SK-N-SH (cell line): ENCODE results near the gene RNF144B. TPM values are rescaled to one million over a fixed set of nuclear protein-coding genes. Genes with fewer than 3 reads are reported as not detected.
A peak's percentile ranks its signal among the peaks of the same experiment; 100 is the strongest.

ENCODE experiments used
- CTCF ChIA-PET: fragments of 300-600, 350-600 bp; formaldehyde crosslinking; extraction: SDS; loops from one replicate; lab custom pipeline; 2021; lab: Yijun Ruan, JAX
- POLR2A ChIA-PET: fragments of 350-600 bp; sonication (Branson Sonifier 250); formaldehyde crosslinking; extraction: SDS; loops from one replicate; lab custom pipeline; 2020; ENCODE audit warnings: antibody characterized with exemption, inconsistent platforms; lab: Yijun Ruan, JAX
- DNase-seq: peaks from one replicate; pipeline ENCODE4 v3.0.0; 2012
- H2AFZ ChIP-seq: fragments of 200-600 bp; sonication (generic); 2 replicates; pipeline ENCODE4 v1.8.1; 2016; ENCODE audit warnings: antibody characterized with exemption, mild to moderate bottlenecking, low read depth
- H3F3A ChIP-seq: fragments of 200-600 bp; sonication (generic); replicated peaks from 2 replicates; pipeline ENCODE3; 2016; ENCODE audit warnings: antibody characterized with exemption, mild to moderate bottlenecking; ENCODE audit not compliant: insufficient read depth
- H3K27ac ChIP-seq, 2 experiments: fragments of 200-500 bp in 1 of 2; fragments of 200-600 bp in 1 of 2; sonication (Bioruptor generic) in 1 of 2; sonication (generic), shearing (Covaris generic) in 1 of 2; 2 replicates each; pipeline versions ENCODE4 v1.5.1 to v1.6.1; 2014 to 2016; ENCODE audit warnings: low read depth in 2 of 2, inconsistent platforms in 1 of 2, low read length in 1 of 2, mild to moderate bottlenecking in 1 of 2, mixed read lengths in 1 of 2
- H3K27me3 ChIP-seq: fragments of 200-600 bp; sonication (generic), shearing (Covaris generic); 2 replicates; pipeline ENCODE4 v1.6.1; 2016; ENCODE audit warnings: mixed run types; ENCODE audit not compliant: insufficient read depth
- H3K36me3 ChIP-seq, 2 experiments: fragments of 200-500 bp in 1 of 2; fragments of 200-600 bp in 1 of 2; sonication (Bioruptor generic) in 1 of 2; sonication (generic) in 1 of 2; replicated peaks in 1 of 2; 2 replicates each; pipeline versions ENCODE3 to v1.5.1; 2014 to 2016; ENCODE audit warnings: low read length in 1 of 2, mild to moderate bottlenecking in 1 of 2; ENCODE audit not compliant: insufficient read depth in 2 of 2, control insufficient read depth in 1 of 2
- H3K4me1 ChIP-seq, 2 experiments: fragments of 200-500 bp in 1 of 2; fragments of 200-600 bp in 1 of 2; sonication (Bioruptor generic) in 1 of 2; sonication (generic), shearing (Covaris generic) in 1 of 2; 2 replicates each; pipeline versions ENCODE4 v1.5.1 to v1.6.1; 2014 to 2016; ENCODE audit warnings: low read depth in 1 of 2, low read length in 1 of 2, mixed run types in 1 of 2; ENCODE audit not compliant: insufficient read depth in 2 of 2, control insufficient read depth in 1 of 2
- H3K4me2 ChIP-seq: fragments of 200-600 bp; sonication (generic), shearing (Covaris generic); 2 replicates; pipeline ENCODE4 v1.6.1; 2017; ENCODE audit warnings: mixed run types
- H3K4me3 ChIP-seq, 2 experiments: fragments of 200-500 bp in 1 of 2; fragments of 200-600 bp in 1 of 2; sonication (Bioruptor generic) in 1 of 2; sonication (generic), shearing (Covaris generic) in 1 of 2; 2 replicates each; pipeline versions ENCODE4 v1.5.1 to v1.8.1; 2014 to 2016; ENCODE audit warnings: low read depth in 2 of 2, inconsistent platforms in 1 of 2, low read length in 1 of 2, mild to moderate bottlenecking in 1 of 2, mixed read lengths in 1 of 2, moderate library complexity in 1 of 2
- H3K79me2 ChIP-seq: fragments of 200-600 bp; sonication (generic); 2 replicates; pipeline ENCODE4 v1.8.1; 2017; ENCODE audit warnings: mild to moderate bottlenecking; ENCODE audit not compliant: insufficient read depth
- H3K9ac ChIP-seq: fragments of 200-600 bp; sonication (generic); 2 replicates; pipeline ENCODE4 v1.6.1; 2017; ENCODE audit warnings: mixed run types
- H3K9me2 ChIP-seq: fragments of 200-600 bp; sonication (generic); 2 replicates; pipeline ENCODE4 v1.6.1; 2017; ENCODE audit warnings: mixed run types
- H3K9me3 ChIP-seq: fragments of 200-600 bp; sonication (generic); 2 replicates; pipeline ENCODE4 v1.6.1; 2017; ENCODE audit warnings: mixed run types, mild to moderate bottlenecking, moderate library complexity
- H4K20me1 ChIP-seq: fragments of 200-600 bp; sonication (generic); 2 replicates; pipeline ENCODE4 v1.6.1; 2017; ENCODE audit warnings: mild to moderate bottlenecking, mixed run types; ENCODE audit not compliant: insufficient read depth
- ELF1 ChIP-seq: IDR thresholded peaks from 2 replicates; pipeline ENCODE4 v1.4.0; 2012
- EZH2phosphoT487 ChIP-seq: fragments of 200-600 bp; sonication (generic); IDR thresholded peaks from 2 replicates; pipeline ENCODE4 v1.6.1; 2017; ENCODE audit warnings: low read depth, mixed run types, mild to moderate bottlenecking, antibody characterized with exemption, moderate library complexity, borderline replicate concordance
- FOSL2 ChIP-seq: IDR thresholded peaks from 2 replicates; pipeline ENCODE4 v1.4.0; 2012; ENCODE audit warnings: low read depth, mild to moderate bottlenecking, moderate library complexity, borderline replicate concordance
- FOXJ3 ChIP-seq: sonication (generic); formaldehyde crosslinking; IDR thresholded peaks from 2 replicates; pipeline ENCODE4 v1.5.1; 2020; ENCODE audit warnings: mild to moderate bottlenecking, missing genetic modification reagents
- GABPA ChIP-seq: IDR thresholded peaks from 2 replicates; pipeline ENCODE4 v1.4.0; 2012; ENCODE audit warnings: low read depth, mild to moderate bottlenecking
- GATA2 ChIP-seq: sonication (generic); formaldehyde crosslinking; IDR thresholded peaks from 2 replicates; pipeline ENCODE4 v1.5.0; 2020; ENCODE audit warnings: mild to moderate bottlenecking, missing genetic modification reagents
- JUND ChIP-seq: IDR thresholded peaks from 2 replicates; pipeline ENCODE4 v1.4.0; 2012
- MEF2A ChIP-seq: IDR thresholded peaks from 2 replicates; pipeline ENCODE4 v1.4.0; 2012; ENCODE audit warnings: low read depth, borderline replicate concordance
- MXI1 ChIP-seq: IDR thresholded peaks from 2 replicates; pipeline ENCODE4 v1.6.1; 2012; ENCODE audit warnings: mild to moderate bottlenecking, low read depth, low read length, improper control_type of control experiment
- NFIC ChIP-seq: IDR thresholded peaks from 2 replicates; pipeline ENCODE4 v1.4.0; 2012; ENCODE audit warnings: borderline replicate concordance
- NRF1 ChIP-seq: IDR thresholded peaks from 2 replicates; pipeline ENCODE4 v1.6.1; 2012; ENCODE audit warnings: low read depth, mild to moderate bottlenecking, low read length
- RCOR1 ChIP-seq: fragments of 150-350 bp; IDR thresholded peaks from 2 replicates; pipeline ENCODE4 v1.6.1; 2017; ENCODE audit warnings: antibody characterized with exemption, low read length
- RXRA ChIP-seq: IDR thresholded peaks from 2 replicates; pipeline ENCODE4 v1.4.0; 2012; ENCODE audit warnings: low read depth, mild to moderate bottlenecking, borderline replicate concordance
- SIN3A ChIP-seq: IDR thresholded peaks from 2 replicates; pipeline ENCODE4 v1.6.1; 2012; ENCODE audit warnings: low read depth, mild to moderate bottlenecking, low read length, moderate library complexity, borderline replicate concordance
- SMC3 ChIP-seq: IDR thresholded peaks from 2 replicates; pipeline ENCODE4 v1.6.1; 2012; ENCODE audit warnings: low read depth, low read length, improper control_type of control experiment
- TCF12 ChIP-seq: IDR thresholded peaks from 2 replicates; pipeline ENCODE4 v1.4.0; 2012
- YY1 ChIP-seq: IDR thresholded peaks from 2 replicates; pipeline ENCODE4 v1.4.0; 2012; ENCODE audit warnings: low read depth, mild to moderate bottlenecking
- WGBS: methylation state at CpG from one replicate; pipeline ENCODE4 v1.1.6; 2017; ENCODE audit warnings: low lambda C conversion rate; 5-methylcytosine and 5-hydroxymethylcytosine counted together
- polyA plus RNA-seq, 3 experiments: library from polyadenylated mRNA; depleted of rRNA; stranded (reverse); fragments of >200 nt; gene quantifications; 2 replicates each; pipeline ENCODE4 v1.2.3, GENCODE V29; 2012
- TF ChIP-seq, protein P1 (sequence below): fragments of 150-350 bp; IDR thresholded peaks from 2 replicates; pipeline ENCODE4 v1.6.1; 2017; ENCODE audit warnings: antibody characterized with exemption, low read length, low read depth, borderline replicate concordance
- TF ChIP-seq, protein P2 (sequence below): IDR thresholded peaks from 2 replicates; pipeline ENCODE4 v1.4.0; 2012; ENCODE audit warnings: low read depth, borderline replicate concordance
- TF ChIP-seq, protein P3 (sequence below): IDR thresholded peaks from 2 replicates; pipeline ENCODE4 v1.4.0; 2012; ENCODE audit warnings: low read depth, borderline replicate concordance
- TF ChIP-seq, protein P4 (sequence below): IDR thresholded peaks from 2 replicates; pipeline ENCODE4; 2012
- TF ChIP-seq, protein P5 (sequence below): fragments of 200-600 bp; sonication (generic); IDR thresholded peaks from 2 replicates; pipeline ENCODE4 v1.6.1; 2017; ENCODE audit warnings: antibody characterized with exemption, mild to moderate bottlenecking, moderate library complexity

RNF144B gene
- polyA plus RNA-seq, 1 of the 3 experiments (the other 2 are of a cell fraction), result 1.2 TPM

DNA sequence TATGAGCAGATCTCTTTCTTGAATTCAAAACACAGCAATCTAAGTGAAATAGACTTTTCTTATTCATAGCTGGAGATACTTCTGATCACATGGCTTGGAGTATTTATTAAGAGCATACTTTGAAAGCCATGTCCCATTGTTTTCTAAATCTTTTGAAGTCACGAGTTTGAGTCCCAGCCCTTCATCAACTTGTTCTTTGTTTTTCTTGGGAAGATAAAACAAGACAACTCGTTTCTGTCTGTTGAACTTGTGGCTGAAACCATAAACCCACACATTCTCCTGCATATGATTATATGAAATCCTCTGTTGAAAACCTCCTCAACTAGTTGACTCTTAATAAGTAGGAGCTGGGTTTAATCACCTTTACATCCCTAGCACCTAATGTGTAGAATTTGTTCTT lies 3.3 kb downstream of the RNF144B start:
- WGBS, result 43% methylated on average over 2 of the region's 2 CpGs
- Histone ChIP-seq H3K4me2 (no peak overlapping the region), H3K27me3 (no peaks in the 10 kb centered on the region), H4K20me1 (no peaks in the 10 kb centered on the region), H3K9ac (no peak overlapping the region), H2AFZ (no peak overlapping the region), H3K9me2 (no peaks in the 10 kb centered on the region), H3K9me3 (no peaks in the 10 kb centered on the region), H3F3A (peaks cover 14% of the 10 kb centered on the region), H3K79me2 (no peaks in the 10 kb centered on the region), H3K27ac (peak overlapping the region in 1 of 2 experiments; percentile 19; a peak in 1 of 4 replicates), H3K36me3 (no peaks in the 10 kb centered on the region), H3K4me1 (peaks cover 5 to 12% of the 10 kb centered on the region in 2 experiments), H3K4me3 (peak overlapping the region in 1 of 2 experiments; percentile 67; a peak in 1 of 4 replicates)
- no peak for DNase-seq
- no peak for TF ChIP-seq NFIC
- TF ChIP-seq YY1, result no peak
- no peak for TF ChIP-seq MEF2A
- TF ChIP-seq MXI1, result no peak
- TF ChIP-seq TCF12, result no peak
- no peak for TF ChIP-seq GATA2 (CRISPR knock-in tag)
- TF ChIP-seq ELF1, result no peak
- TF ChIP-seq FOXJ3, result no peak
- TF ChIP-seq NRF1, result no peak
- no peak for TF ChIP-seq FOSL2
- TF ChIP-seq, protein P1, sequence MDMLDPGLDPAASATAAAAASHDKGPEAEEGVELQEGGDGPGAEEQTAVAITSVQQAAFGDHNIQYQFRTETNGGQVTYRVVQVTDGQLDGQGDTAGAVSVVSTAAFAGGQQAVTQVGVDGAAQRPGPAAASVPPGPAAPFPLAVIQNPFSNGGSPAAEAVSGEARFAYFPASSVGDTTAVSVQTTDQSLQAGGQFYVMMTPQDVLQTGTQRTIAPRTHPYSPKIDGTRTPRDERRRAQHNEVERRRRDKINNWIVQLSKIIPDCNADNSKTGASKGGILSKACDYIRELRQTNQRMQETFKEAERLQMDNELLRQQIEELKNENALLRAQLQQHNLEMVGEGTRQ, result no peak
- TF ChIP-seq, protein P2, sequence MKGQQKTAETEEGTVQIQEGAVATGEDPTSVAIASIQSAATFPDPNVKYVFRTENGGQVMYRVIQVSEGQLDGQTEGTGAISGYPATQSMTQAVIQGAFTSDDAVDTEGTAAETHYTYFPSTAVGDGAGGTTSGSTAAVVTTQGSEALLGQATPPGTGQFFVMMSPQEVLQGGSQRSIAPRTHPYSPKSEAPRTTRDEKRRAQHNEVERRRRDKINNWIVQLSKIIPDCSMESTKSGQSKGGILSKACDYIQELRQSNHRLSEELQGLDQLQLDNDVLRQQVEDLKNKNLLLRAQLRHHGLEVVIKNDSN, result no peak
- TF ChIP-seq SMC3, result no peak
- TF ChIP-seq SIN3A, result no peak
- TF ChIP-seq RXRA, result no peak
- ChIA-PET CTCF (no interaction called here), POLR2A (no interaction called here)

DNA sequence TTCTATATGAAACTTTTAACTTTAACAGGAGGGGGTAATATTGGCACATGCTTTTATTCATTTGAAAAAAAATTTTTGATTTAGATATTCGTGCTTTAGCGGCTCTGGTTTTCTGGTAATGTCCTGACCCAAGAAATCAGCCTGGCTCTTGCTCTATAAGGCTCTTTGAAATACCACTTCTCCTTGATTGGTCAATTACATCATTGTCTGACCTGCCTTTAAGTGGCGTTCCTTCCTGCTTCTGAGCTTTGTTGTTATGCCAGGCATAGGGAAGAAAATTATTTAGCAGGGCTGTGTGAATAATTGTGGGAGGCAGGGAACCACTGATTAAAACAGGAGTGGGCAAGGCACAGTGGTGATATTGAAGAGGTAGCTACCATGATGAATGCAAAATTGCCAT lies 3.9 kb downstream of the RNF144B start:
- no peaks in the 10 kb centered on the region for H3K79me2 ChIP-seq
- 90% methylated on average over 3 of the region's 3 CpGs for WGBS
- peaks cover 18% of the 10 kb centered on the region for H3F3A ChIP-seq
- no peak for DNase-seq
- no peak overlapping the region for H3K27ac ChIP-seq
- H3K9me2 ChIP-seq, result no peaks in the 10 kb centered on the region
- ChIA-PET POLR2A (no interaction called here), CTCF (no interaction called here)
- H3K9me3 ChIP-seq, result no peaks in the 10 kb centered on the region
- peaks cover 5 to 17% of the 10 kb centered on the region in 2 experiments for H3K4me1 ChIP-seq
- H3K4me2 ChIP-seq, result no peak overlapping the region
- no peak overlapping the region for H2AFZ ChIP-seq
- no peaks in the 10 kb centered on the region for H3K27me3 ChIP-seq
- H3K4me3 ChIP-seq, result no peak overlapping the region; a peak in 1 of 4 replicates
- H3K9ac ChIP-seq, result no peak overlapping the region
- no peaks in the 10 kb centered on the region for H3K36me3 ChIP-seq
- no peaks in the 10 kb centered on the region for H4K20me1 ChIP-seq
- TF ChIP-seq MXI1, result no peak
- TF ChIP-seq, protein P3, sequence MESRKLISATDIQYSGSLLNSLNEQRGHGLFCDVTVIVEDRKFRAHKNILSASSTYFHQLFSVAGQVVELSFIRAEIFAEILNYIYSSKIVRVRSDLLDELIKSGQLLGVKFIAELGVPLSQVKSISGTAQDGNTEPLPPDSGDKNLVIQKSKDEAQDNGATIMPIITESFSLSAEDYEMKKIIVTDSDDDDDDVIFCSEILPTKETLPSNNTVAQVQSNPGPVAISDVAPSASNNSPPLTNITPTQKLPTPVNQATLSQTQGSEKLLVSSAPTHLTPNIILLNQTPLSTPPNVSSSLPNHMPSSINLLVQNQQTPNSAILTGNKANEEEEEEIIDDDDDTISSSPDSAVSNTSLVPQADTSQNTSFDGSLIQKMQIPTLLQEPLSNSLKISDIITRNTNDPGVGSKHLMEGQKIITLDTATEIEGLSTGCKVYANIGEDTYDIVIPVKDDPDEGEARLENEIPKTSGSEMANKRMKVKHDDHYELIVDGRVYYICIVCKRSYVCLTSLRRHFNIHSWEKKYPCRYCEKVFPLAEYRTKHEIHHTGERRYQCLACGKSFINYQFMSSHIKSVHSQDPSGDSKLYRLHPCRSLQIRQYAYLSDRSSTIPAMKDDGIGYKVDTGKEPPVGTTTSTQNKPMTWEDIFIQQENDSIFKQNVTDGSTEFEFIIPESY, result no peak
- no peak for TF ChIP-seq RCOR1
- TF ChIP-seq EZH2phosphoT487, result no peak
- TF ChIP-seq SIN3A, result no peak
- no peak for TF ChIP-seq GABPA
- TF ChIP-seq YY1, result no peak
- TF ChIP-seq, protein P4, sequence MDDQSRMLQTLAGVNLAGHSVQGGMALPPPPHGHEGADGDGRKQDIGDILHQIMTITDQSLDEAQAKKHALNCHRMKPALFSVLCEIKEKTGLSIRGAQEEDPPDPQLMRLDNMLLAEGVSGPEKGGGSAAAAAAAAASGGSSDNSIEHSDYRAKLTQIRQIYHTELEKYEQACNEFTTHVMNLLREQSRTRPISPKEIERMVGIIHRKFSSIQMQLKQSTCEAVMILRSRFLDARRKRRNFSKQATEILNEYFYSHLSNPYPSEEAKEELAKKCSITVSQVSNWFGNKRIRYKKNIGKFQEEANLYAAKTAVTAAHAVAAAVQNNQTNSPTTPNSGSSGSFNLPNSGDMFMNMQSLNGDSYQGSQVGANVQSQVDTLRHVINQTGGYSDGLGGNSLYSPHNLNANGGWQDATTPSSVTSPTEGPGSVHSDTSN, result no peak
- TF ChIP-seq, protein P5, sequence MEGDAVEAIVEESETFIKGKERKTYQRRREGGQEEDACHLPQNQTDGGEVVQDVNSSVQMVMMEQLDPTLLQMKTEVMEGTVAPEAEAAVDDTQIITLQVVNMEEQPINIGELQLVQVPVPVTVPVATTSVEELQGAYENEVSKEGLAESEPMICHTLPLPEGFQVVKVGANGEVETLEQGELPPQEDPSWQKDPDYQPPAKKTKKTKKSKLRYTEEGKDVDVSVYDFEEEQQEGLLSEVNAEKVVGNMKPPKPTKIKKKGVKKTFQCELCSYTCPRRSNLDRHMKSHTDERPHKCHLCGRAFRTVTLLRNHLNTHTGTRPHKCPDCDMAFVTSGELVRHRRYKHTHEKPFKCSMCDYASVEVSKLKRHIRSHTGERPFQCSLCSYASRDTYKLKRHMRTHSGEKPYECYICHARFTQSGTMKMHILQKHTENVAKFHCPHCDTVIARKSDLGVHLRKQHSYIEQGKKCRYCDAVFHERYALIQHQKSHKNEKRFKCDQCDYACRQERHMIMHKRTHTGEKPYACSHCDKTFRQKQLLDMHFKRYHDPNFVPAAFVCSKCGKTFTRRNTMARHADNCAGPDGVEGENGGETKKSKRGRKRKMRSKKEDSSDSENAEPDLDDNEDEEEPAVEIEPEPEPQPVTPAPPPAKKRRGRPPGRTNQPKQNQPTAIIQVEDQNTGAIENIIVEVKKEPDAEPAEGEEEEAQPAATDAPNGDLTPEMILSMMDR, result no peak
- TF ChIP-seq JUND, result no peak
- TF ChIP-seq, protein P2, result no peak
